Measurements from ENCODE around the gene PREX1.

Gene PREX1

GRCh38 chr20:48750941-48751635 is 76.7 kb downstream of the PREX1 start:
- DNase-seq (ENCODE audit: low read depth in 2 of 2) = no peak

DNA sequence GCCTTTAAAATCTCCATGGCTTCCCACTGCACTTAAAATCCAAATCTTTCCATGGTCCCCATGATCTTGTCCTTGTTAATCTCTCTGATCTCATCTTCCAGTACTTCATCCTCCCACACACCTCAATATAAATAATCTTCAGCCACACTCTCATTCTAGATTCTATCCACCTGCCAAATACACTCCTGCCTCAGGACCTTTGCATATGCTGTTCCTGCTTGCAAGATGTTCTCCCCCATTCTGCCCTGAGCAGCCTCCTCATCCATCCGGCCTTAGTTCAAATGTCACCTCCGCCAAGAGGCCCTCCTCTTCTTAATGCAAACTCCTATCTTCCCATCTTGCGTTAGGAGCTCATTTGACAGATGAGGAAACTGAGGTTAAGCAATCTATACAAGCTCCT is 77.4 kb downstream of the PREX1 start:
- DNase-seq (ENCODE audit: low read depth in 2 of 2) = no peak

- DNase-seq (ENCODE audit: low read depth in 2 of 2) = no peak
These were observed 78.4 kb downstream of the PREX1 start for GRCh38 chr20:48749437-48749836.

GRCh38 chr20:48748556-48748955 is 79.2 kb downstream of the PREX1 start:
- DNase-seq (ENCODE audit: low read depth in 2 of 2) = no peak

- DNase-seq (ENCODE audit: low read depth in 2 of 2) = no peak
These were observed 79.9 kb downstream of the PREX1 start for GRCh38 chr20:48747840-48748414.

- no peak for DNase-seq (ENCODE audit: low read depth in 2 of 2)
These were observed 82.5 kb downstream of the PREX1 start for GRCh38 chr20:48745330-48745729.

DNA sequence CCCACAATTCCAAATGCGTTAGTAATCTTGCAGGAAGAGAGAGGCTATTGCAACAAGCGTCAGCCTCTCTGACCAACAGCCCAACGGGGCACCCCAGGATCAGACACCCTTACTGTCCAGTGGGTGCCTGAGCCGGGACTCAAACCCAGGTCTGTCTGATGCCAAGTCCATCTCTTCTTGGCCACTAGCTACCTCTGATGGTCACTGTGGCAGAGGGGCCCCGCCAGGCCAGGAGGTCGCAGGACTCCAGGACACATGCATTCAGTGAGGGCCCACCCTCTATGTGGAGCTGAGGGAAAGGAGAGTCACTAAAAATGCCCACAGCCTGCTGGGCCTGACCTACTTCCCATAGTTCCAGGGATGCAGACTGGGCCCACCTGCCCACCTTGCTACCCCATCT is 83.3 kb downstream of the PREX1 start:
- DNase-seq (ENCODE audit: low read depth in 2 of 2) = no peak

DNA sequence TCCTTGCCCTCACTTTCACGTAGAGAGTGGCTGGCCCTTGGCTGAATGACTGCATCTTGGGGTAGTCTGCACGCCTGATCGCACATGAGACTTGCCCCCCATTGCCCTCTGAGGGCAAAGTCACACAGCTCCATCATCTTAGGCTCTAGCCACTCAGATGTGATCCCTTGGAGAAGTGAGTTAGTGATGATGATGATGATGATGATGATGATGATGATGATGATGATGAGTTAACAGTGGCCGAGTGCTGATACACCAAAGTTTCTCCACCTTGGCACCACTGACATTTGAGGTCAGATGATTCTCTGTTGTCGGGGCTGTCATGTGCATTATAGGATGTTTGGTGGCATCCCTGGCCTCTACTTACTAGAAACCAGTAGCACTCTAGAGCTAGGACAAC is 84.0 kb downstream of the PREX1 start:
- DNase-seq (ENCODE audit: low read depth in 2 of 2) = no peak

GRCh38 chr20:48742912-48743680 is 84.7 kb downstream of the PREX1 start:
- DNase-seq (ENCODE audit: low read depth in 2 of 2) = no peak

- no peak for DNase-seq (ENCODE audit: low read depth in 2 of 2)
These were observed 85.6 kb downstream of the PREX1 start for GRCh38 chr20:48742233-48742632.

DNA sequence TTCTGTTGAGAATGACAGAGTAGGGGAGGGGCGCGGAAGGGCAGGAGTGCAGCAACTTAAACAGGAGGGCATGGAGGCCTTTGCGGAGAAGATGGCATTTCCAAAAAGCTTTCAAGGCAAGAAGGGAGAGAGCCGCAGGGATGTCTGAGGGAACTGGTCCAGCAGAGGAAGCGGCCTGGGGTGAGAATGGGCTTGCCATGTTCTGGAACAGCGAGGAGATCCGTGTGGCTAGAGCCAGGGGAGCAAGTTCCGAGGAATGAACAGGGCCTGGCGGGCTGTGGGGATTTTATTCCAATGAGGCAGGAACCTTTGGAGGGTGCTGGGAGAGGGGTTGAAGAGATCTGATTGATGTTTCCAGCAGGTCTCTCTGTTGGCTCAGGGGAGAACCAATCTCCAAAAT is 86.1 kb downstream of the PREX1 start:
- DNase-seq (ENCODE audit: low read depth in 2 of 2) = no peak

GRCh38 chr20:48740712-48741111 is 87.1 kb downstream of the PREX1 start:
- DNase-seq (ENCODE audit: low read depth in 2 of 2) = no peak

- no peak for DNase-seq (ENCODE audit: low read depth in 2 of 2)
These were observed 87.5 kb downstream of the PREX1 start for GRCh38 chr20:48740292-48740649.

DNA sequence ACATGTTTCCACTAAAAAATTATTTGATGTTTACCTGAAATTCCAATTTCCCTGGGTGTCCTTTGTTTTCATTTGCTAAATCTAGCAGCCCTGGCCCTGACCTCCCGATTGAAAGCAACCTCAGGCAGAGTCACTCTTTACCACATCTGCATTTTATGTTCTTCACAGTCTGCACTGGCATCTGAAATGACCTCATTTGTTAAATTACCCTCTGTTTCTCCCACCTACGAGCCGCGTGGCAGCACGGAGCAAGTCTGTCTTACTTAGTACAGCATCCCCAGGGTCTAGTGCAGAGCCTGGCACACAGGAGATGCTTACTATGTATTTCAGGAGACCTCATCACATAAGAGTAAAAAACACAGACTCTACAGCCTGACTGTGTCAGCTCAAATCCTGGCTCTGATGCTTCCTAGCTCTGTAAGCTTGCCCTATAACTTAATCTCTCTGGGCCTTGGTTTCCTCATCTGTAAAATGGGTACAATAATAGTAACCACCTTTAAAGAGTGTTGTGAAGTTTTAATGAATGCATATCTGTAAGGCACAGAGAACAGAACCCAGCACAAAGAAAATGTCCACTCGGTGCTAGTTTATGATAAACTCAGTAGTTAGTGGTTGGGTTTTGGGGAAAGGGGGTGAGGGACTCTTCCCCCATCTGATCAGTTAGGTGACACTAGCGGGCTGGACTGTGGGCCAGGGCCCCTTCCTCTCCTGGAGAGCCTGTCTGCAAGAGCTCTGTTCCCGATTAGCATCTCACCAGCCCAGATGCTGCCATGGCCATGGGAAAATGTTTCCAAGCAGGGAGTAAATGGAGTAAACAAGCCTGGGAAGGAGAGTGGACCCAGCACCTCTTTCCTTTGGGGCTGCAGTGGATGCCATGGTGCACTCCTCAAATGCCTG is 88.2 kb downstream of the PREX1 start:
- DNase-seq (ENCODE audit: low read depth in 2 of 2) = peak in 1 of 2 donors; percentile 16

DNA sequence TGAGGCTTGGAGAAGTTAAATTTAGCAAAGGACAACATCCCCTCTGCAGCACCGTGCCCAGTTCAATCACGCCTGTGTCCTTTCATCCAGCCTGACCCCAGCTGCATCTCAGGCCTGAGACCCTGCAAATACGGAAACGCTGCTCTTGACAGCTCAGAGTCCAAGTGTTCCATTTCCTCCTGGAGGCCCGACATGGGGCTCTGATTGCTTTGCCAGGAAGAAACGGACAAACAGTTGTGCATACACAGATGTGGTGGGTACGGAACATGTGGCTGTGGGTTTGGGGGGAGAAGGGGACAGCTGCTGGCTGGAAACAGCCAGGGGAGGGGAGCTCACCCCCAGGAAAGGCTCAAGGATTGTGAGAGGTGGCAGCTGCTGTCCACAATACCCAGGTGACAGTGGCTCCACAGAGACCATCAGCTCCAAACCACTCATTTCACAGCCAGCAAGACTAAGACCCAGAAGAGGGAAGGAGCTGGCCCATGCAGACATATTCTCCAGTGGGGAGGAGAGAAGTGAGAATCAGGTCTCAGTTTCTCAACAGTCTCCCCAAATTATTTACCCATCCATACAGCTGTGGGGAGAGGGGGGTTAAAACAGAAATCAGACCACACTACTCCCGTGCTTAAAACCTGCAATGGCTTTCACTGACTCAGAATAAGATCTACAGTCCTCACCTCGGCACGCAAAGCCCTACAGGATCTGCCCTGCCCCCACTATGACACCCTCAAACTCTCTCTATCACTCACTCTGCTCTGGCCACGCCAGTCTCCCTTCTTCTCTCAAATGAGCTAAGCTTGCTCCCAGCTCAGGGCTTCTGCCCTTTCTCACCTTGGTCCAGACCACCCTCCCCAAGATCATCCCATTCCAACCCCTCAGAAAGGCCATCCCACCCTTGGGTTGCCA is 89.1 kb downstream of the PREX1 start:
- peak; percentile 43 to 62 for DNase-seq (ENCODE audit: low read depth in 2 of 2)

- no peak for DNase-seq (ENCODE audit: low read depth in 2 of 2)
These were observed 89.8 kb downstream of the PREX1 start for GRCh38 chr20:48738094-48738398.

DNA sequence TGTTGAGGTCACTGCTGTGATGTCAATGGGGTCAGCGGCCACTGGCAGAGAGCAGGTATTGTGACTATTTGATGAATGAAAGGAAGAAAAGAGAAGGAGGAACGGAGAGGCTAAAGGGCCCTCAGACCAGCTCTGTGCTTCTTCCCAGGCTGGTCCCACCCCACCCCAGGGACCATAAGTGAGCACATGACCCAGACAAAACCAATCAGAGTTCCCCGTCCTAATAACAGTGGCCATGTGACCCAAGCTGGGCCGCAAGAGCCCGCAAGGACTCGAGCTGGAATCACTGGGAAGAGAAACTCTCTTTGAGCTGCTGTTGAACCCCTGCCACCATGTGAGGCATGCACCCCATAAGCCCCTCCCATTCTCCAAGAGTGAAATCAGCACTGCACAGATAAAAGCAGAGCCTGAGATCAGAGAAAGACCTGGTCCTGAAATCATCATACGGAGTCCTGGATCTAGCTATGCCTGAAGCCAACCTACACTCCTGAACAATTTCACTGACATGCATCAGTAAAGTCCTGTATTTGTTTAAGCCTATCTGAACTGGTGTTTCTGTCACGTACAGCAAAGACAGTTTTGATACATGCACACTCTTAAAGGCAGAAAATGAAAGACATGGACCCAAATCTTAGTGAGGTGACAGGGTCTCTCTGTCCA is 90.2 kb downstream of the PREX1 start:
- DNase-seq (ENCODE audit: low read depth in 2 of 2) = no peak

DNA sequence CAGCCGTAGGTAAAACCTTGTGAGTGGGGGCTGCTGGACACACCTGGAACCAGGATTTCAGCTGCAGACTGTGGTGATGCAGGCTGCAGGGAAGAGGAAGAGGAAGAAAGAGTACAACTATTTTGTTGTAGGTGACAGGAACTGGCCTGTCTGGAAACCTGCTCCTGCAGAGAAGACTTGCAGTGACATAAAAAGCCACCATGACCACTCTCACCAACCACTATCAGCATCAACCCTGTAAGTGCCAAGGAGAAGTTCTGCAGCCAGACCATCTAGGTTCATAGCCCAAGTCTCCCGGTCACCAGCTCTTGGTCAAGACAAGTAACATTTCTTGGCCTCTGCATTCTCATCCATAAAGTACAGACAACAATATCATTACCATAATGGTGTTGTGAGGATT is 91.2 kb downstream of the PREX1 start:
- DNase-seq (ENCODE audit: low read depth in 2 of 2) = no peak

GRCh38 chr20:48736231-48736630 is 91.6 kb downstream of the PREX1 start:
- no peak for DNase-seq (ENCODE audit: low read depth in 2 of 2)

DNA sequence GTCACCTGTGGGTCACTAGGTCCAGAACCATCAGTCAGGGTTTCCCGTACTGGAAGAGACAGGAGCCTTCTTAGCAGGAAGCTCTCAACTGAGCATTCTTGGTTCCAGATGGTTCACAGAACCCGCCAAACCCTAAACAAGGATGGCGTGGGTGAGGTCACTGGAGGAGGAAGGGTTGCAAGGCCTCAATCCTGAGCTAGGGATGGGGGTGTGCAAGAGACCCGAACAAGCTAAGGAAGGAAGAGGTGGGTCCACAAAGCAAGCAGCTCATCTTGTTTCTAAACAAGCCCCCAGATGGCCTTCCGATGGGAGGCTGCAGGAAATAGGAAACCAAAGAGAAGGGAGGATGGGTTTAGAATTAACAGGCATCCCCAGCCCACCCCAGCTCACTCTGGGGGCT is 92.7 kb downstream of the PREX1 start:
- DNase-seq (ENCODE audit: low read depth in 2 of 2) = no peak

Measured in stimulated activated CD4-positive, alpha-beta T cell treated with anti-CD3 and anti-CD28 coated beads, Interleukin-15, amount 100 ng/mL, for 48 hours (primary cell).